OCI-LY1 (cell line): ENCODE measurements around the gene SYT7.

Source experiments
- H2AFZ ChIP-seq: fragments of 200-600 bp; sonication (generic), shearing (Covaris generic); 2 replicates; pipeline ENCODE4 v1.6.0; 2014; ENCODE audit warnings: antibody characterized with exemption, mild to moderate bottlenecking, low read length
- H3F3A ChIP-seq: fragments of 200-600 bp; sonication (generic), shearing (Covaris generic); 2 replicates; pipeline ENCODE4 v1.6.0; 2014; ENCODE audit warnings: mild to moderate bottlenecking, antibody characterized with exemption, low read length, moderate library complexity; ENCODE audit not compliant: insufficient read depth
- H3K27ac ChIP-seq: fragments of 200-600 bp; sonication (generic); 2 replicates; pipeline ENCODE4 v1.5.1; 2014; ENCODE audit warnings: low read length, mixed run types, mild to moderate bottlenecking, low read depth; ENCODE audit not compliant: poor library complexity, severe bottlenecking
- H3K27me3 ChIP-seq: fragments of 200-600 bp; sonication (generic); 2 replicates; pipeline ENCODE4 v1.6.0; 2014; ENCODE audit warnings: antibody characterized with exemption, mild to moderate bottlenecking, low read length, moderate library complexity; ENCODE audit not compliant: insufficient read depth
- H3K36me3 ChIP-seq: fragments of 200-600 bp; sonication (generic); 2 replicates; pipeline ENCODE4 v1.6.1; 2014; ENCODE audit warnings: mild to moderate bottlenecking, antibody characterized with exemption, low read length, moderate library complexity, mixed read lengths; ENCODE audit not compliant: insufficient read depth
- H3K4me1 ChIP-seq: fragments of 200-600 bp; sonication (generic); 2 replicates; pipeline ENCODE4 v1.5.1; 2014; ENCODE audit warnings: mild to moderate bottlenecking, low read length, moderate library complexity; ENCODE audit not compliant: insufficient read depth, severe bottlenecking
- H3K4me2 ChIP-seq: fragments of 200-600 bp; sonication (generic), shearing (Covaris generic); 2 replicates; pipeline ENCODE4 v1.6.1; 2014; ENCODE audit warnings: low read length
- H3K4me3 ChIP-seq: fragments of 200-600 bp; sonication (generic); 2 replicates; pipeline ENCODE4 v1.5.1; 2014; ENCODE audit warnings: low read length, low read depth, mild to moderate bottlenecking, mixed read lengths; ENCODE audit not compliant: poor library complexity, severe bottlenecking
- H3K79me2 ChIP-seq: fragments of 200-600 bp; shearing (Covaris generic); 2 replicates; pipeline ENCODE4 v1.6.1; 2016; ENCODE audit warnings: mixed run types, low read length, mixed read lengths; ENCODE audit not compliant: insufficient read depth
- H3K9ac ChIP-seq: fragments of 200-600 bp; sonication (generic), shearing (Covaris generic); 2 replicates; pipeline ENCODE4 v1.6.1; 2014; ENCODE audit warnings: mild to moderate bottlenecking, low read length, mixed read lengths
- H3K9me2 ChIP-seq: fragments of 200-600 bp; sonication (generic), shearing (Covaris generic); 2 replicates; pipeline ENCODE4 v1.6.1; 2014; ENCODE audit warnings: low read depth, mild to moderate bottlenecking, low read length, mixed read lengths
- H3K9me3 ChIP-seq: fragments of 200-600 bp; shearing (Covaris generic); 2 replicates; pipeline ENCODE4 v1.6.1; 2014; ENCODE audit warnings: low read length, mixed read lengths
- H4K20me1 ChIP-seq: fragments of 200-600 bp; sonication (generic), shearing (Covaris generic); 2 replicates; pipeline ENCODE4 v1.6.0; 2016; ENCODE audit warnings: mild to moderate bottlenecking, low read length; ENCODE audit not compliant: insufficient read depth
- CTCF ChIP-seq: fragments of 200-600 bp; sonication (generic), shearing (Covaris generic); IDR thresholded peaks from 2 replicates; pipeline ENCODE4 v1.5.1; 2017; ENCODE audit warnings: mild to moderate bottlenecking, antibody characterized with exemption, low read length, moderate library complexity, mixed read lengths
- EZH2 ChIP-seq: fragments of 200-600 bp; sonication (generic), shearing (Covaris generic); IDR thresholded peaks from 2 replicates; pipeline ENCODE4 v1.8.0; 2017; ENCODE audit warnings: borderline replicate concordance, mixed run types, mild to moderate bottlenecking, antibody characterized with exemption, low read length, moderate library complexity, mixed read lengths

The SYT7 gene

GRCh38 chr11:61613870-61614269, 33.0 kb upstream of the SYT7 start:
- Histone ChIP-seq H3K4me2 (no peak overlapping the region), H3K79me2 (no peaks in the 10 kb centered on the region), H3K27me3 (no peaks in the 10 kb centered on the region), H4K20me1 (no peaks in the 10 kb centered on the region), H2AFZ (no peak overlapping the region), H3F3A (no peaks in the 10 kb centered on the region), H3K9me3 (no peaks in the 10 kb centered on the region), H3K4me3 (no peak overlapping the region), H3K4me1 (no peaks in the 10 kb centered on the region), H3K36me3 (no peaks in the 10 kb centered on the region), H3K9me2 (no peaks in the 10 kb centered on the region), H3K27ac (no peak overlapping the region), H3K9ac (no peak overlapping the region)
- TF ChIP-seq EZH2, result no peak
- TF ChIP-seq CTCF, result no peak

- Histone ChIP-seq H3K27me3 (no peaks in the 10 kb centered on the region), H3K79me2 (no peaks in the 10 kb centered on the region), H3K9me3 (no peaks in the 10 kb centered on the region), H2AFZ (no peak overlapping the region), H3K27ac (no peak overlapping the region), H3K4me2 (no peak overlapping the region), H3K9ac (no peak overlapping the region), H3K4me1 (no peaks in the 10 kb centered on the region), H3K4me3 (no peak overlapping the region), H3K9me2 (no peaks in the 10 kb centered on the region), H3F3A (no peaks in the 10 kb centered on the region), H3K36me3 (no peaks in the 10 kb centered on the region), H4K20me1 (no peaks in the 10 kb centered on the region)
- TF ChIP-seq EZH2 (no peak), CTCF (no peak)
These were observed 32.2 kb upstream of the SYT7 start for GRCh38 chr11:61613051-61613450.

- H3K27me3 ChIP-seq, result no peaks in the 10 kb centered on the region
- H3K36me3 ChIP-seq, result no peaks in the 10 kb centered on the region
- no peak overlapping the region for H3K27ac ChIP-seq
- no peak overlapping the region for H3K4me2 ChIP-seq
- no peak overlapping the region for H3K4me3 ChIP-seq
- H2AFZ ChIP-seq, result no peak overlapping the region
- H4K20me1 ChIP-seq, result no peaks in the 10 kb centered on the region
- H3K9me3 ChIP-seq, result no peaks in the 10 kb centered on the region
- H3K9ac ChIP-seq, result no peak overlapping the region
- H3K4me1 ChIP-seq, result no peaks in the 10 kb centered on the region
- no peaks in the 10 kb centered on the region for H3K79me2 ChIP-seq
- no peak for TF ChIP-seq CTCF
- H3K9me2 ChIP-seq, result no peaks in the 10 kb centered on the region
- no peaks in the 10 kb centered on the region for H3F3A ChIP-seq
These were observed 30.4 kb upstream of the SYT7 start for GRCh38 chr11:61611309-61611708.
